D721Med (cell line): ENCODE data around the gene RASGRP3.

ENCODE experiments used
- DNase-seq: peaks from one replicate; pipeline ENCODE4 v3.0.0; 2011; ENCODE audit warnings: low spot score; ENCODE audit not compliant: insufficient read length
- FAIRE-seq: peaks from 2 replicates; lab custom pipeline; 2011; peaks lifted over from hg19 to GRCh38; lab: Jason Lieb, UNC
- CTCF ChIP-seq: IDR thresholded peaks from 2 replicates; pipeline ENCODE4 v1.5.1; 2012; ENCODE audit warnings: mild to moderate bottlenecking, control low read depth; ENCODE audit not compliant: insufficient read depth; ENCODE audit errors: missing control alignments

The RASGRP3 gene

GRCh38 chr2:33494155-33494779 is 17.8 kb downstream of the RASGRP3 start:
- FAIRE-seq (no peak), DNase-seq (no peak)
- TF ChIP-seq CTCF = no peak

- FAIRE-seq (no peak), DNase-seq (no peak)
- TF ChIP-seq CTCF = no peak
Observed at GRCh38 chr2:33494877-33495641, 18.6 kb downstream of the RASGRP3 start.

- FAIRE-seq (no peak), DNase-seq (no peak)
- no peak for TF ChIP-seq CTCF
Observed at GRCh38 chr2:33495683-33496082, 19.2 kb downstream of the RASGRP3 start.

GRCh38 chr2:33496150-33496549 is 19.7 kb downstream of the RASGRP3 start:
- DNase-seq (no peak), FAIRE-seq (no peak)
- TF ChIP-seq CTCF = no peak

GRCh38 chr2:33496726-33497125 is 20.3 kb downstream of the RASGRP3 start:
- FAIRE-seq = no peak
- TF ChIP-seq CTCF = no peak
- DNase-seq = no peak

GRCh38 chr2:33497221-33497650 is 20.8 kb downstream of the RASGRP3 start:
- FAIRE-seq (no peak), DNase-seq (no peak)
- TF ChIP-seq CTCF = no peak
